HepG2 (cell line): ENCODE results near the gene OR4E1.

ENCODE experiments used
- HES4 ChIP-seq: sonication (generic); formaldehyde crosslinking; IDR thresholded peaks from 2 replicates; pipeline ENCODE4 v1.9.0; 2021; ENCODE audit warnings: mild to moderate bottlenecking, missing genetic modification reagents, borderline replicate concordance
- IRF1 ChIP-seq: sonication (generic); formaldehyde crosslinking; IDR thresholded peaks from 2 replicates; pipeline ENCODE4 v1.4.0; 2020; ENCODE audit warnings: low read depth, mild to moderate bottlenecking, missing genetic modification reagents
- RBAK ChIP-seq: sonication (generic); formaldehyde crosslinking; IDR thresholded peaks from 2 replicates; pipeline ENCODE4 v1.5.1; 2020; ENCODE audit warnings: mild to moderate bottlenecking, missing genetic modification reagents
- SP1 ChIP-seq, 2 experiments: fragments of 450-650 bp in 1 of 2; sonication (generic) in 1 of 2; formaldehyde crosslinking in 1 of 2; IDR thresholded peaks; 2 replicates each; pipeline versions ENCODE4 v1.4.0 to v1.6.1; 2016 to 2020; ENCODE audit warnings: missing genetic modification reagents in 1 of 2

GRCh38 chr14:21699551-21699950 lies 25.9 kb upstream of the OR4E1 start:
- no peak for TF ChIP-seq HES4 (CRISPR knock-in tag)
- TF ChIP-seq IRF1 (CRISPR knock-in tag), result no peak
- TF ChIP-seq RBAK (CRISPR knock-in tag), result no peak
- TF ChIP-seq SP1 (IDR thresholded peaks at IDR 0.05), result no peak
- no peak for TF ChIP-seq SP1 (CRISPR knock-in tag; IDR thresholded peaks at IDR 0.05)
